ENCODE results near the gene NOP10.

NOP10 gene

DNA sequence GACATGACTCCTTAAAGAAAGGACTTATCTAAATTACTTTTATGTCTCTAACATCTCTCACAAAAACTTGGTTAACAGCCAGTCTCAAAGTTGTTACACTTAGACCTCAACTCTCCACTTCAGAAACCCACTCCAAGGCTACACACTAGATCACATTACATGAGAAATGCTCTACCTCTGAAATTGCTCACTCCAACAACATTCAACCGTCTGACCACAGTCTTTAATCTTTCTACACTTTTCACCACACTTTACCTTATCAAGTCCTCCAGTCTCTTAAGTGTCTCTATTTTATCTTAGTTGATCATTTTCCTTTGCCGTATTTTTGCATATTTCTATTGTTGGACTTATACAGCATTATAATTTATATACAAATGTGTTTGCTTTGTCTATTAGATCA is 11.1 kb downstream of the NOP10 start:
- H3K9ac ChIP-seq (ENCODE audit: low read length): no peak overlapping the region
- no peak overlapping the region for H2BK12ac ChIP-seq (ENCODE audit: low read length in 2 of 2)
- no peak overlapping the region for H2BK120ac ChIP-seq (ENCODE audit: low read depth, low read length)
- H3K27ac ChIP-seq (ENCODE audit: low read length, poor library complexity, severe bottlenecking): no peak overlapping the region
- no peak overlapping the region for H2AK5ac ChIP-seq (ENCODE audit: low read length, severe bottlenecking)
- H2BK5ac ChIP-seq (ENCODE audit: low read depth, low read length, poor library complexity, severe bottlenecking): no peak overlapping the region
- H3K23ac ChIP-seq (ENCODE audit: low read length in 2 of 2): no peak overlapping the region
- no peak overlapping the region for H3K14ac ChIP-seq (ENCODE audit: low read length in 2 of 2)
- no peak overlapping the region for H3K4me3 ChIP-seq (ENCODE audit: insufficient read depth in 1 of 2, low read depth in 1 of 2, low read length in 2 of 2)
- WGBS: 89% methylated on average over 1 of the region's 2 CpGs
- H3K4me2 ChIP-seq (ENCODE audit: low read length, poor library complexity, severe bottlenecking): no peak overlapping the region
- H2BK15ac ChIP-seq (ENCODE audit: low read depth, poor library complexity, severe bottlenecking): no peak overlapping the region
- DNase-seq: no peak
- peaks cover 5% of the 10 kb centered on the region for H3K4me1 ChIP-seq (ENCODE audit: control insufficient read depth, insufficient read depth, low read depth, low read length)
- H3K4ac ChIP-seq (ENCODE audit: low read depth in 1 of 2, low read length in 2 of 2): no peak overlapping the region
- no peak overlapping the region for H4K8ac ChIP-seq (ENCODE audit: low read length)
- no peak overlapping the region for H4K91ac ChIP-seq (ENCODE audit: low read length)
- no peaks in the 10 kb centered on the region for H3K27me3 ChIP-seq (ENCODE audit: control insufficient read depth in 1 of 2, insufficient read depth in 1 of 2, low read length in 2 of 2)
- H2AFZ ChIP-seq (ENCODE audit: low read depth, low read length): no peak overlapping the region
- no peaks in the 10 kb centered on the region for H3K36me3 ChIP-seq (ENCODE audit: control insufficient read depth in 1 of 2, insufficient read depth in 2 of 2, low read depth in 1 of 2, low read length in 2 of 2)
- no peak overlapping the region for H3K18ac ChIP-seq (ENCODE audit: low read depth in 1 of 2, low read length in 2 of 2)
- H3K79me1 ChIP-seq (replicated peaks; ENCODE audit: low read length, poor library complexity, severe bottlenecking): peaks cover 11% of the 10 kb centered on the region
- H3K9me3 ChIP-seq (ENCODE audit: control insufficient read depth, low read length): no peaks in the 10 kb centered on the region

DNA sequence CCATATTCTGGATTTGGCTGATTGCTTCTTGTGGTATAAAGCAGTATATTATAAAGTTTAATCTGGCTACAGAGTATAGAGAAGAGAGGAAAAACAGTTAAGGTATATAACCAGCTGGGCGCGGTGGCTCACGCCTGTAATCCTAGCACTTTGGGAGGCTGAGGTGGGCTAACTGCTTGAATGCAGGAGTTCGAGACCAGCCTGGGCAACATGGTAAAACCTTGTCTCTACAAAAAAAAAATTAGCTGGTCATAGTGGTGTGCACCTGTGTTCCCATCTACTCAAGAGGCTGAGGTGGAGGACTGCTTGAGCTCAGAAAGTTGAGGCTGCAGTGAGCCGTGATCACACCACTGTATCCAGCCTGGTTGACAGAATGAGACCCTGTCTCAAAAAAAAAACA is 12.7 kb downstream of the NOP10 start:
- 88% methylated on average over 4 of the region's 5 CpGs for WGBS
- Histone ChIP-seq H3K18ac (ENCODE audit: low read depth in 1 of 2, low read length in 2 of 2) (no peak overlapping the region), H4K8ac (ENCODE audit: low read length) (no peak overlapping the region), H3K27me3 (ENCODE audit: control insufficient read depth in 1 of 2, insufficient read depth in 1 of 2, low read length in 2 of 2) (no peaks in the 10 kb centered on the region), H3K9me3 (ENCODE audit: control insufficient read depth, low read length) (no peaks in the 10 kb centered on the region), H3K4ac (ENCODE audit: low read depth in 1 of 2, low read length in 2 of 2) (no peak overlapping the region), H2AK5ac (ENCODE audit: low read length, severe bottlenecking) (no peak overlapping the region), H3K36me3 (ENCODE audit: control insufficient read depth in 1 of 2, insufficient read depth in 2 of 2, low read depth in 1 of 2, low read length in 2 of 2) (no peaks in the 10 kb centered on the region), H3K4me2 (ENCODE audit: low read length, poor library complexity, severe bottlenecking) (no peak overlapping the region), H3K9ac (ENCODE audit: low read length) (no peak overlapping the region), H3K14ac (ENCODE audit: low read length in 2 of 2) (no peak overlapping the region), H3K27ac (ENCODE audit: low read length, poor library complexity, severe bottlenecking) (no peak overlapping the region), H4K91ac (ENCODE audit: low read length) (no peak overlapping the region), H2BK5ac (ENCODE audit: low read depth, low read length, poor library complexity, severe bottlenecking) (no peak overlapping the region), H2AFZ (ENCODE audit: low read depth, low read length) (no peak overlapping the region), H3K4me3 (ENCODE audit: insufficient read depth in 1 of 2, low read depth in 1 of 2, low read length in 2 of 2) (no peak overlapping the region), H2BK120ac (ENCODE audit: low read depth, low read length) (no peak overlapping the region), H2BK15ac (ENCODE audit: low read depth, poor library complexity, severe bottlenecking) (no peak overlapping the region), H2BK12ac (ENCODE audit: low read length in 2 of 2) (no peak overlapping the region), H3K23ac (ENCODE audit: low read length in 2 of 2) (no peak overlapping the region), H3K79me1 (replicated peaks; ENCODE audit: low read length, poor library complexity, severe bottlenecking) (peaks cover 3% of the 10 kb centered on the region), H3K4me1 (ENCODE audit: control insufficient read depth, insufficient read depth, low read depth, low read length) (peaks cover 2% of the 10 kb centered on the region)
- no peak for DNase-seq

DNA sequence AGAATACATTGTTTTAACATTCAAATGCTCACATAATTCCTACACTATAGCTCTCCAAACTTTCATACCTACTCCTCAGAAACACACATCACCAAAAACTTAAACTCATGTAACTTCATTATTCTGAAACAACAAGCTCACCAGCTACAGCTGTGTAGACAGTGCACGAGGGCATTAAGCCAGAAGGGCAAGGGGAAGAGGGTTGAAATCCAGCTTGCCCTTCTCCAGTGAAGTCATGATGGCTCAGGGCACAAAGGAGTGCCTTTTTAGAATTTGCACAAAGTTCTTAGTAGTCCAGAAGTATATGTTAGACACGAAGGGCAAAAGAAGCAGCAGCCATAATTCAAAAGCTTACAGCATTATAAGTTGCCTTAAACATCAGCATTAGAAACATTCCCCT is 13.9 kb downstream of the NOP10 start:
- H2BK5ac ChIP-seq (ENCODE audit: low read depth, low read length, poor library complexity, severe bottlenecking): no peak overlapping the region
- no peak overlapping the region for H3K4me2 ChIP-seq (ENCODE audit: low read length, poor library complexity, severe bottlenecking)
- no peak for DNase-seq
- H2AFZ ChIP-seq (ENCODE audit: low read depth, low read length): no peak overlapping the region
- H2AK5ac ChIP-seq (ENCODE audit: low read length, severe bottlenecking): no peak overlapping the region
- H3K27ac ChIP-seq (ENCODE audit: low read length, poor library complexity, severe bottlenecking): no peak overlapping the region
- no peaks in the 10 kb centered on the region for H3K9me3 ChIP-seq (ENCODE audit: control insufficient read depth, low read length)
- no peak overlapping the region for H2BK120ac ChIP-seq (ENCODE audit: low read depth, low read length)
- no peak overlapping the region for H3K4me3 ChIP-seq (ENCODE audit: insufficient read depth in 1 of 2, low read depth in 1 of 2, low read length in 2 of 2)
- 75% methylated on average over 2 of the region's 2 CpGs for WGBS
- H2BK15ac ChIP-seq (ENCODE audit: low read depth, poor library complexity, severe bottlenecking): no peak overlapping the region
- no peaks in the 10 kb centered on the region for H3K27me3 ChIP-seq (ENCODE audit: control insufficient read depth in 1 of 2, insufficient read depth in 1 of 2, low read length in 2 of 2)
- no peak overlapping the region for H3K9ac ChIP-seq (ENCODE audit: low read length)
- H4K8ac ChIP-seq (ENCODE audit: low read length): no peak overlapping the region
- no peak overlapping the region for H3K18ac ChIP-seq (ENCODE audit: low read depth in 1 of 2, low read length in 2 of 2)
- H3K79me1 ChIP-seq (replicated peaks; ENCODE audit: low read length, poor library complexity, severe bottlenecking): peaks cover 3% of the 10 kb centered on the region
- H3K4me1 ChIP-seq (ENCODE audit: control insufficient read depth, insufficient read depth, low read depth, low read length): peaks cover 2% of the 10 kb centered on the region
- H4K91ac ChIP-seq (ENCODE audit: low read length): no peak overlapping the region
- no peak overlapping the region for H2BK12ac ChIP-seq (ENCODE audit: low read length in 2 of 2)
- no peaks in the 10 kb centered on the region for H3K36me3 ChIP-seq (ENCODE audit: control insufficient read depth in 1 of 2, insufficient read depth in 2 of 2, low read depth in 1 of 2, low read length in 2 of 2)
- H3K14ac ChIP-seq (ENCODE audit: low read length in 2 of 2): no peak overlapping the region
- H3K4ac ChIP-seq (ENCODE audit: low read depth in 1 of 2, low read length in 2 of 2): no peak overlapping the region
- H3K23ac ChIP-seq (ENCODE audit: low read length in 2 of 2): no peak overlapping the region

DNA sequence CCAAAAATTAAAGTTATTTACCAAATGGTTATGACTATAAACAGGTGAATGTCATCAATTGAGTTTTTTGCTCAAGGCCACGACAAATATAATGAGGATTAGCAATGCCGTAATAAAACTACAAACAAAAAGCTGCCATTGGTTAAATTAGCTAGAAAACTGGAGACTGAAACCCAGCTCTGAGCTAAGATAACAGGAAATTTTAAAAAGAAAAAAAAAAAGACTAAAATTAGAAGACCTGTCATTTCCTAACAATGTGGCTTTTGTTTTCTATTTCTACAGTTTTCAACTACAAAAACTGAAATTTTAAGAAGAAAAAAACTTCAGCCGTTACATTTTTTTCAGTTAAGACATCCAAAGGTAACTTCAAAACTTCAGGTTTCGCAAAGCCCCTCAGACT is 15.0 kb downstream of the NOP10 start:
- Histone ChIP-seq H3K9me3 (ENCODE audit: control insufficient read depth, low read length) (no peaks in the 10 kb centered on the region), H3K9ac (ENCODE audit: low read length) (no peak overlapping the region), H3K4me1 (ENCODE audit: control insufficient read depth, insufficient read depth, low read depth, low read length) (peaks cover 2% of the 10 kb centered on the region), H2BK15ac (ENCODE audit: low read depth, poor library complexity, severe bottlenecking) (no peak overlapping the region), H2BK120ac (ENCODE audit: low read depth, low read length) (no peak overlapping the region), H4K91ac (ENCODE audit: low read length) (no peak overlapping the region), H3K36me3 (ENCODE audit: control insufficient read depth in 1 of 2, insufficient read depth in 2 of 2, low read depth in 1 of 2, low read length in 2 of 2) (no peaks in the 10 kb centered on the region), H4K8ac (ENCODE audit: low read length) (no peak overlapping the region), H2BK12ac (ENCODE audit: low read length in 2 of 2) (no peak overlapping the region), H3K14ac (ENCODE audit: low read length in 2 of 2) (no peak overlapping the region), H3K4me2 (ENCODE audit: low read length, poor library complexity, severe bottlenecking) (no peak overlapping the region), H3K27me3 (ENCODE audit: control insufficient read depth in 1 of 2, insufficient read depth in 1 of 2, low read length in 2 of 2) (no peaks in the 10 kb centered on the region), H3K4me3 (ENCODE audit: insufficient read depth in 1 of 2, low read depth in 1 of 2, low read length in 2 of 2) (no peak overlapping the region), H3K18ac (ENCODE audit: low read depth in 1 of 2, low read length in 2 of 2) (no peak overlapping the region), H2BK5ac (ENCODE audit: low read depth, low read length, poor library complexity, severe bottlenecking) (no peak overlapping the region), H2AK5ac (ENCODE audit: low read length, severe bottlenecking) (no peak overlapping the region), H3K27ac (ENCODE audit: low read length, poor library complexity, severe bottlenecking) (no peak overlapping the region), H3K4ac (ENCODE audit: low read depth in 1 of 2, low read length in 2 of 2) (no peak overlapping the region), H3K23ac (ENCODE audit: low read length in 2 of 2) (no peak overlapping the region), H3K79me1 (replicated peaks; ENCODE audit: low read length, poor library complexity, severe bottlenecking) (peaks cover 7% of the 10 kb centered on the region), H2AFZ (ENCODE audit: low read depth, low read length) (no peak overlapping the region)
- DNase-seq: no peak
- WGBS: 95% methylated on average over 4 of the region's 4 CpGs
